RWPE2 (cell line): ENCODE data around the gene GATD1.

ENCODE experiments used
- ATAC-seq: fragments of 200-7000 bp; cut with Tn5 transposase; 3 replicates; pipeline ENCODE4 v1.9.1; 2021; ENCODE audit warnings: low read depth
- DNase-seq: peaks from one replicate; pipeline ENCODE4 v3.0.0-alpha.2; 2020; ENCODE audit warnings: low spot score
- H3K27ac ChIP-seq: fragments of 450-650 bp; 2 replicates; pipeline ENCODE4 v1.5.1; 2017; ENCODE audit warnings: mild to moderate bottlenecking; ENCODE audit not compliant: poor library complexity, severe bottlenecking
- H3K27me3 ChIP-seq: fragments of 250-450 bp; sonication (Bioruptor Pico); 2 replicates; pipeline ENCODE4 v1.5.1; 2021; ENCODE audit warnings: mild to moderate bottlenecking, moderate library complexity; ENCODE audit not compliant: insufficient read depth, poor library complexity, severe bottlenecking
- H3K36me3 ChIP-seq: fragments of 250-450 bp; sonication (Bioruptor Pico); 2 replicates; pipeline ENCODE4 v1.5.1; 2020; ENCODE audit warnings: low read depth, mild to moderate bottlenecking, moderate library complexity
- H3K4me1 ChIP-seq: fragments of 250-450 bp; sonication (Bioruptor Pico); 2 replicates; pipeline ENCODE4 v1.5.1; 2021; ENCODE audit warnings: mild to moderate bottlenecking, moderate library complexity; ENCODE audit not compliant: insufficient read depth, poor library complexity, severe bottlenecking
- H3K4me3 ChIP-seq: fragments of 250-450 bp; sonication (Bioruptor Pico); 2 replicates; pipeline ENCODE4 v1.5.1; 2021; ENCODE audit warnings: mild to moderate bottlenecking, moderate library complexity; ENCODE audit not compliant: severe bottlenecking
- H3K9me3 ChIP-seq: fragments of 250-450 bp; sonication (Bioruptor Pico); 2 replicates; pipeline ENCODE4 v1.5.1; 2021; ENCODE audit warnings: mild to moderate bottlenecking, moderate library complexity; ENCODE audit not compliant: severe bottlenecking
- TF ChIP-seq, protein P1 (sequence below): fragments of 450-650 bp; IDR thresholded peaks from one replicate; pipeline ENCODE4 v1.5.1; 2017; ENCODE audit warnings: mild to moderate bottlenecking, moderate library complexity; ENCODE audit not compliant: poor library complexity, severe bottlenecking

Gene GATD1

DNA sequence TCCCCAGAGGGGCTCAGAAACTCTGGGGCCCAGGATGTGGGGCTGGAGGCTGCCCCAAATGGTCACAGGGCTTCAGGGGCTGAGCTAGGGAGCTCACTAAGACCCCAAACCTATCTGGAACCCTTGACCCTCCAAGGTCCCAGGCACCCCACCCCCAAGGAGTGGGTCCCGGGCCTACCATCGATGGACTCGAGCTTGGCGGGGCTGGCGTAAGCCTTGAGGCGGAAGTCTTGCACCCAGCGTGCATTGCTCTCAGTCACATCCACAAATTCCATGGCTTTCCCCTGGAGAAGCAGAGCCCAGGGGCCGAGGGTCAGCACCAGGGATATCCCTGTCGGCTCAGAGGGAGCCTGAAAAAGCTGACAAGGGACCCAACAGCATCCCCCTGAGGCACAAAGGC is 3.5 kb downstream of the GATD1 start:
- H3K4me1 ChIP-seq, result peaks cover 10% of the 10 kb centered on the region
- DNase-seq, result no peak
- H3K36me3 ChIP-seq, result peaks cover 67% of the 10 kb centered on the region
- H3K27ac ChIP-seq, result no peak overlapping the region
- ATAC-seq, result no peak
- H3K9me3 ChIP-seq, result no peaks in the 10 kb centered on the region
- no peaks in the 10 kb centered on the region for H3K27me3 ChIP-seq
- H3K4me3 ChIP-seq, result no peak overlapping the region
- TF ChIP-seq, protein P1, sequence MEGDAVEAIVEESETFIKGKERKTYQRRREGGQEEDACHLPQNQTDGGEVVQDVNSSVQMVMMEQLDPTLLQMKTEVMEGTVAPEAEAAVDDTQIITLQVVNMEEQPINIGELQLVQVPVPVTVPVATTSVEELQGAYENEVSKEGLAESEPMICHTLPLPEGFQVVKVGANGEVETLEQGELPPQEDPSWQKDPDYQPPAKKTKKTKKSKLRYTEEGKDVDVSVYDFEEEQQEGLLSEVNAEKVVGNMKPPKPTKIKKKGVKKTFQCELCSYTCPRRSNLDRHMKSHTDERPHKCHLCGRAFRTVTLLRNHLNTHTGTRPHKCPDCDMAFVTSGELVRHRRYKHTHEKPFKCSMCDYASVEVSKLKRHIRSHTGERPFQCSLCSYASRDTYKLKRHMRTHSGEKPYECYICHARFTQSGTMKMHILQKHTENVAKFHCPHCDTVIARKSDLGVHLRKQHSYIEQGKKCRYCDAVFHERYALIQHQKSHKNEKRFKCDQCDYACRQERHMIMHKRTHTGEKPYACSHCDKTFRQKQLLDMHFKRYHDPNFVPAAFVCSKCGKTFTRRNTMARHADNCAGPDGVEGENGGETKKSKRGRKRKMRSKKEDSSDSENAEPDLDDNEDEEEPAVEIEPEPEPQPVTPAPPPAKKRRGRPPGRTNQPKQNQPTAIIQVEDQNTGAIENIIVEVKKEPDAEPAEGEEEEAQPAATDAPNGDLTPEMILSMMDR, result no peak

DNA sequence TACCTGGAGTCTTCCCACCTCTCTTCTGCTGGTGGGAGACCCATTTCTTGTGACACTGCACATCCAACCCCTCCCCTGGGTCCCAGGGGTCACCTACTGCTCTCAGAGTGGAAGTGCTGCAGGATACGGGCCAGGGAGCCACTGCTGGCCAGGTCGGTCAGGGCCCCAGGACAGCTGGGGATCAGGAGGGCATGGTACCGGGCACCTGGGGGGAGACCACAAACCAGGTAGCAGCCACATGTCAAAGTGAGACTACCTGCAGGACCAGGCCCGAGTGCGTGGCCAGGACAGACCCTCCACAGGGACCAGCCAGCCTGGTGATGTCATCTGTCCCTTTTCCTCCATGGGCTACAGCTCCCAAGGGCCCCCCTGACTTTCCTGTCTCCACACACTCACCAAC is 3.9 kb downstream of the GATD1 start:
- TF ChIP-seq, protein P1, result no peak
- Histone ChIP-seq H3K27me3 (no peaks in the 10 kb centered on the region), H3K36me3 (peaks cover 67% of the 10 kb centered on the region)

DNA sequence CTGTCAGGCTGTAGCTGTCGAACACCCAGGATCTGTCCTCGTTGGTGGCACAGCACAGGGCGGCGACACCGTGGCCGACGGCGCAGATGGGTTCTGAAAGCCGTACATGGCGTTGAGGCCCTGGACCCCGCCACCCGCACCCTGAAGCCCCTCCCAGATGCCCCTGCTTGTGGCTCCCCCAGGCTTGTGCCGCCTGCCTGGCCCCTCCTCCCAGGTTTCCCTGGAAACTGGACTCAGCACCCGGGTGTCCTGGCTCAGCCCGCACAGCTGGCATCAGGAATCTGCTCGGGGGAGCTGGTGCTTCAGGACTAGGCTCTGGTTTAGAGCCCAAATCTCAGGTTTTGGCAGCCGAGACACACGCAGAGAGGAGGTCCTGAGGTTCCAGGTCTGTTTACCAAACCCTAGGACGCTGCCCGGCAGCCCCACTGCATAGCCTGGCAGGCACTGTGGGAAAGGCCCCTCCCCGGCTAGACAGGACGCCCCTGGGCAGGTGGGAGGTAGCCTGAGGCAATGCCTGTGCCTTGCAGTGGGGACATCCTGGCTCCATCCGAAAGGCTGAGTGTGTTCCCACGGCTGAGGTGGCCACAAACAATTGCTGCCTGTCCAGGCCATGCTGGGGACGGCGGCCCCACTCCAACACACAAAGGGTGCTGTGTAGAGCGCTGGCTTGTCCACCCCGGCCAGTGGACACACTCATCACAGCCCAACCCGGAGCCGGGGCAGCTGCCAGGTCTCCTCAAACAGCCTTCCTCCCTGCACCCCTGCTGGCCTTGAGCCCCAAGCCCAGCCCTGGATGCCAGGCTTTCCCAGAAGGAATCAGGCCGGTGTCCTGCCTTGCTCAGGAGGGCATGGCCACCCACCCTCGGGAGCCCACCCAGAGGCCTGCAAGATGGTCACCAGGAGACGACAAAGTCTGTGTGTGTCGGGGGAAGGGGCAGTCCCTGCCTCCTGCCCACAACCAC is 4.6 kb downstream of the GATD1 start:
- Histone ChIP-seq H3K27ac (no peak overlapping the region), H3K27me3 (no peaks in the 10 kb centered on the region), H3K4me3 (no peak overlapping the region), H3K36me3 (peaks cover 69% of the 10 kb centered on the region), H3K9me3 (no peaks in the 10 kb centered on the region), H3K4me1 (peaks cover 5% of the 10 kb centered on the region)
- no peak for ATAC-seq
- TF ChIP-seq, protein P1, result no peak
- DNase-seq, result peak; percentile 62

More for the DNA sequence above, 3.9 kb downstream of the GATD1 start:
- H3K4me1 ChIP-seq, result peaks cover 9% of the 10 kb centered on the region
- H3K4me3 ChIP-seq, result no peak overlapping the region
- no peak overlapping the region for H3K27ac ChIP-seq
- ATAC-seq (no peak), DNase-seq (no peak)
- no peaks in the 10 kb centered on the region for H3K9me3 ChIP-seq

DNA sequence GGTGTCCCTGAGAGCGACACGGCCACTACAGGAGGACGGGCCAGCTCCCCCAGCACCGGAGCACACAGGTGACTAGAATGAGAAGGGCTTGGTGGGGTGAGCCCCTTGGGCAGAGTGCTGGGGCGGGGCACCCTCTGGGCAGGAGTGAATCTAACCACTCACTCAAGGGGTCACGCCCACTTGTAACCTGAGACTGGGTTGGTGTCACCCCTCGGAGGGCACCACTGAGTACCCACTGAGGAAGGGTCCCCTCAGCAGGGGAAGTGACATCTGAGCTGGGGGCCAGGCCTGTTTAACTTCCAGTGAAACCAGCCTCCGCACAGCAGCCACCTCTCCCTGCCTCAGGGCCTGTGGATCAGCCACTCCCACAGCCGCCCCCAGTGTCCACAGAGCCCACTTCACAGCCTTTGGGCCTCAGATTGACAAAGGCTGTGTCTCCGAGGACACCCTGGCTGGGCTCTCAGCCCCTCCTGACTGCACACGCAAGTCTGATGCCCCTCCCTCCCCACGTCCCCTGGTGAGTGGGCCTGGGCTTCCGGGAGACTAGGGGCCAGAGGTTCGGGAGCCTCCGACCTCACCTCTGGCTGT is 5.6 kb downstream of the GATD1 start:
- H3K36me3 ChIP-seq, result peaks cover 74% of the 10 kb centered on the region
- no peak for DNase-seq

More for the DNA sequence above, 5.6 kb downstream of the GATD1 start:
- TF ChIP-seq, protein P1, result no peak
- Histone ChIP-seq H3K9me3 (no peaks in the 10 kb centered on the region), H3K27me3 (no peaks in the 10 kb centered on the region), H3K4me3 (no peak overlapping the region), H3K27ac (no peak overlapping the region), H3K4me1 (peaks cover 5% of the 10 kb centered on the region)
- no peak for ATAC-seq
